ENCODE results near the gene PLXDC2.

The PLXDC2 gene

GRCh38 chr10:20256969-20257368 is 440.7 kb downstream of the PLXDC2 start:
- DNase-seq (ENCODE audit: insufficient read length, low spot score) (no peak), FAIRE-seq (no peak)
- no peak for TF ChIP-seq POLR2A (IDR thresholded peaks at IDR 0.05; ENCODE audit: low read depth, low read length)
- TF ChIP-seq POU2F2 (IDR thresholded peaks at IDR 0.05; ENCODE audit: low read depth, low read length) = no peak
- no peak for TF ChIP-seq PAX5 (IDR thresholded peaks at IDR 0.05; ENCODE audit: insufficient read depth, low read length, severe bottlenecking)
- no peak for TF ChIP-seq TAF1 (IDR thresholded peaks at IDR 0.05; ENCODE audit: low read depth, low read length)
- no peak for TF ChIP-seq POLR2AphosphoS5 (IDR thresholded peaks at IDR 0.05; ENCODE audit: low read depth, low read length)
- TF ChIP-seq SPI1 (IDR thresholded peaks at IDR 0.05; ENCODE audit: low read depth, low read length) = no peak

GRCh38 chr10:20257422-20257821 is 441.2 kb downstream of the PLXDC2 start:
- TF ChIP-seq POLR2A (IDR thresholded peaks at IDR 0.05; ENCODE audit: low read depth, low read length) (no peak), SPI1 (IDR thresholded peaks at IDR 0.05; ENCODE audit: low read depth, low read length) (no peak), POLR2AphosphoS5 (IDR thresholded peaks at IDR 0.05; ENCODE audit: low read depth, low read length) (no peak), POU2F2 (IDR thresholded peaks at IDR 0.05; ENCODE audit: low read depth, low read length) (no peak), TAF1 (IDR thresholded peaks at IDR 0.05; ENCODE audit: low read depth, low read length) (no peak), PAX5 (IDR thresholded peaks at IDR 0.05; ENCODE audit: insufficient read depth, low read length, severe bottlenecking) (no peak)
- no peak for DNase-seq (ENCODE audit: insufficient read length, low spot score)
- FAIRE-seq = no peak

GRCh38 chr10:20265146-20265545 is 448.9 kb downstream of the PLXDC2 start:
- FAIRE-seq = no peak
- TF ChIP-seq POU2F2 (IDR thresholded peaks at IDR 0.05; ENCODE audit: low read depth, low read length) (no peak), POLR2AphosphoS5 (IDR thresholded peaks at IDR 0.05; ENCODE audit: low read depth, low read length) (no peak), SPI1 (IDR thresholded peaks at IDR 0.05; ENCODE audit: low read depth, low read length) (no peak), PAX5 (IDR thresholded peaks at IDR 0.05; ENCODE audit: insufficient read depth, low read length, severe bottlenecking) (no peak), POLR2A (IDR thresholded peaks at IDR 0.05; ENCODE audit: low read depth, low read length) (no peak), TAF1 (IDR thresholded peaks at IDR 0.05; ENCODE audit: low read depth, low read length) (no peak)
- no peak for DNase-seq (ENCODE audit: insufficient read length, low spot score)

GRCh38 chr10:20267734-20268133 is 451.5 kb downstream of the PLXDC2 start:
- no peak for FAIRE-seq
- TF ChIP-seq POLR2A (IDR thresholded peaks at IDR 0.05; ENCODE audit: low read depth, low read length) = no peak
- TF ChIP-seq POLR2AphosphoS5 (IDR thresholded peaks at IDR 0.05; ENCODE audit: low read depth, low read length) = no peak
- no peak for TF ChIP-seq PAX5 (IDR thresholded peaks at IDR 0.05; ENCODE audit: insufficient read depth, low read length, severe bottlenecking)
- TF ChIP-seq POU2F2 (IDR thresholded peaks at IDR 0.05; ENCODE audit: low read depth, low read length) = no peak
- no peak for TF ChIP-seq SPI1 (IDR thresholded peaks at IDR 0.05; ENCODE audit: low read depth, low read length)
- no peak for TF ChIP-seq TAF1 (IDR thresholded peaks at IDR 0.05; ENCODE audit: low read depth, low read length)

GRCh38 chr10:20271490-20271889 is 455.3 kb downstream of the PLXDC2 start:
- TF ChIP-seq POU2F2 (IDR thresholded peaks at IDR 0.05; ENCODE audit: low read depth, low read length) = no peak
- TF ChIP-seq POLR2A (IDR thresholded peaks at IDR 0.05; ENCODE audit: low read depth, low read length) = no peak
- TF ChIP-seq POLR2AphosphoS5 (IDR thresholded peaks at IDR 0.05; ENCODE audit: low read depth, low read length) = no peak
- TF ChIP-seq TAF1 (IDR thresholded peaks at IDR 0.05; ENCODE audit: low read depth, low read length) = no peak
- no peak for TF ChIP-seq PAX5 (IDR thresholded peaks at IDR 0.05; ENCODE audit: insufficient read depth, low read length, severe bottlenecking)
- TF ChIP-seq SPI1 (IDR thresholded peaks at IDR 0.05; ENCODE audit: low read depth, low read length) = no peak
- no peak for FAIRE-seq
- DNase-seq (ENCODE audit: insufficient read length, low spot score) = no peak

More at GRCh38 chr10:20267734-20268133, 451.5 kb downstream of the PLXDC2 start:
- no peak for DNase-seq (ENCODE audit: insufficient read length, low spot score)

- TF ChIP-seq TAF1 (IDR thresholded peaks at IDR 0.05; ENCODE audit: low read depth, low read length) = no peak
- TF ChIP-seq SPI1 (IDR thresholded peaks at IDR 0.05; ENCODE audit: low read depth, low read length) = no peak
- no peak for TF ChIP-seq POLR2AphosphoS5 (IDR thresholded peaks at IDR 0.05; ENCODE audit: low read depth, low read length)
- TF ChIP-seq POU2F2 (IDR thresholded peaks at IDR 0.05; ENCODE audit: low read depth, low read length) = no peak
- no peak for TF ChIP-seq PAX5 (IDR thresholded peaks at IDR 0.05; ENCODE audit: insufficient read depth, low read length, severe bottlenecking)
- no peak for TF ChIP-seq POLR2A (IDR thresholded peaks at IDR 0.05; ENCODE audit: low read depth, low read length)
- DNase-seq (ENCODE audit: insufficient read length, low spot score) = no peak
- FAIRE-seq = no peak
Observed at GRCh38 chr10:20272608-20273007, 456.4 kb downstream of the PLXDC2 start.

GRCh38 chr10:20274571-20274970 is 458.3 kb downstream of the PLXDC2 start:
- TF ChIP-seq POU2F2 (IDR thresholded peaks at IDR 0.05; ENCODE audit: low read depth, low read length) (no peak), SPI1 (IDR thresholded peaks at IDR 0.05; ENCODE audit: low read depth, low read length) (no peak)
- DNase-seq (ENCODE audit: insufficient read length, low spot score) (no peak), FAIRE-seq (no peak)

- TF ChIP-seq POLR2AphosphoS5 (IDR thresholded peaks at IDR 0.05; ENCODE audit: low read depth, low read length) (no peak), POU2F2 (IDR thresholded peaks at IDR 0.05; ENCODE audit: low read depth, low read length) (no peak), POLR2A (IDR thresholded peaks at IDR 0.05; ENCODE audit: low read depth, low read length) (no peak), TAF1 (IDR thresholded peaks at IDR 0.05; ENCODE audit: low read depth, low read length) (no peak), SPI1 (IDR thresholded peaks at IDR 0.05; ENCODE audit: low read depth, low read length) (no peak), PAX5 (IDR thresholded peaks at IDR 0.05; ENCODE audit: insufficient read depth, low read length, severe bottlenecking) (no peak)
- DNase-seq (ENCODE audit: insufficient read length, low spot score) = no peak
- FAIRE-seq = no peak
Observed at GRCh38 chr10:20276127-20276979, 460.1 kb downstream of the PLXDC2 start.

GRCh38 chr10:20277820-20278219 is 461.6 kb downstream of the PLXDC2 start:
- FAIRE-seq (no peak), DNase-seq (ENCODE audit: insufficient read length, low spot score) (no peak)

More at GRCh38 chr10:20277820-20278219, 461.6 kb downstream of the PLXDC2 start:
- TF ChIP-seq TAF1 (IDR thresholded peaks at IDR 0.05; ENCODE audit: low read depth, low read length) (no peak), POLR2A (IDR thresholded peaks at IDR 0.05; ENCODE audit: low read depth, low read length) (no peak), POU2F2 (IDR thresholded peaks at IDR 0.05; ENCODE audit: low read depth, low read length) (no peak), PAX5 (IDR thresholded peaks at IDR 0.05; ENCODE audit: insufficient read depth, low read length, severe bottlenecking) (no peak), SPI1 (IDR thresholded peaks at IDR 0.05; ENCODE audit: low read depth, low read length) (no peak), POLR2AphosphoS5 (IDR thresholded peaks at IDR 0.05; ENCODE audit: low read depth, low read length) (no peak)
